Naive thymus-derived CD4-positive, alpha-beta T cell (primary cell): ENCODE results near the gene ARHGAP23. TPM values are rescaled to one million over a fixed set of nuclear protein-coding genes. Genes with fewer than 3 reads are reported as not detected.
A peak's percentile ranks its signal among the peaks of the same experiment; 100 is the strongest.

Experiments used
- ATAC-seq: fragments of 150-1000 bp; cut with Tn5 transposase; 2 replicates; pipeline ENCODE4 v1.10.0; 2021; ENCODE audit warnings: mild to moderate bottlenecking, moderate library complexity
- CTCF ChIA-PET: fragments of 350-600 bp; sonication (Branson Sonifier 250); formaldehyde crosslinking; loops from one replicate; lab custom pipeline; 2021; ENCODE audit warnings: antibody characterized with exemption; lab: Charles Lee
- POLR2A ChIA-PET: fragments of 350-600 bp; sonication (Branson Sonifier 250); formaldehyde crosslinking; loops from one replicate; lab custom pipeline; 2021; ENCODE audit warnings: antibody characterized with exemption, inconsistent platforms; lab: Charles Lee
- DNase-seq, 9 donors: peaks; one replicate each; pipeline versions ENCODE4 v3.0.0 to v3.0.0-alpha.2; 2020 to 2022; ENCODE audit warnings: mixed read lengths in 1 of 9
- H3K27ac ChIP-seq: one replicate; pipeline ENCODE4 v1.7.0; 2013; ENCODE audit warnings: mild to moderate bottlenecking, low read depth, low read length, moderate library complexity
- H3K27me3 ChIP-seq, 2 donors: one replicate each; pipeline ENCODE4 v1.7.0; 2013; ENCODE audit warnings: low read length in 2 of 2, mild to moderate bottlenecking in 2 of 2, moderate library complexity in 2 of 2; ENCODE audit not compliant: control insufficient read depth in 2 of 2, insufficient read depth in 2 of 2
- H3K36me3 ChIP-seq, 3 experiments: 1 replicate in 2 of 3; 2 replicates in 1 of 3; pipeline ENCODE4 v1.7.0; 2013; ENCODE audit warnings: low read length in 3 of 3, mild to moderate bottlenecking in 3 of 3, moderate library complexity in 1 of 3; ENCODE audit not compliant: insufficient read depth in 3 of 3, control insufficient read depth in 2 of 3
- H3K4me1 ChIP-seq, 2 donors: one replicate each; pipeline ENCODE4 v1.7.0; 2013; ENCODE audit warnings: low read length in 2 of 2, mild to moderate bottlenecking in 2 of 2, moderate library complexity in 1 of 2; ENCODE audit not compliant: control insufficient read depth in 2 of 2, insufficient read depth in 2 of 2
- H3K4me3 ChIP-seq: 2 replicates; pipeline ENCODE4 v1.7.0; 2013; ENCODE audit warnings: mild to moderate bottlenecking, low read length
- H3K9me3 ChIP-seq, 3 experiments: 1 replicate in 2 of 3; 2 replicates in 1 of 3; pipeline ENCODE4 v1.7.0; 2013; ENCODE audit warnings: low read length in 3 of 3; ENCODE audit not compliant: control insufficient read depth in 2 of 3
- H3K27ac Mint-ChIP-seq, 9 donors: one replicate each; pipeline ENCODE4 v1.8.0; 2020 to 2022; ENCODE audit warnings: mixed read lengths in 9 of 9, mild to moderate bottlenecking in 8 of 9, moderate library complexity in 5 of 9, inconsistent platforms in 2 of 9
- H3K27me3 Mint-ChIP-seq, 5 donors: one replicate each; pipeline ENCODE4 v1.8.0; 2021 to 2022; ENCODE audit warnings: mixed read lengths in 5 of 5, mild to moderate bottlenecking in 1 of 5
- H3K36me3 Mint-ChIP-seq, 5 donors: one replicate each; pipeline ENCODE4 v1.8.0; 2020 to 2022; ENCODE audit warnings: mixed read lengths in 5 of 5, mild to moderate bottlenecking in 3 of 5, inconsistent platforms in 1 of 5
- H3K4me1 Mint-ChIP-seq, 7 donors: one replicate each; pipeline ENCODE4 v1.8.0; 2020 to 2022; ENCODE audit warnings: mixed read lengths in 7 of 7, mild to moderate bottlenecking in 3 of 7, inconsistent platforms in 1 of 7
- H3K4me3 Mint-ChIP-seq, 10 donors: one replicate each; pipeline ENCODE4 v1.8.0; 2020 to 2022; ENCODE audit warnings: mild to moderate bottlenecking in 10 of 10, mixed read lengths in 10 of 10, moderate library complexity in 6 of 10, inconsistent platforms in 2 of 10
- H3K9me3 Mint-ChIP-seq, 11 donors: one replicate each; pipeline ENCODE4 v1.8.0; 2020 to 2022; ENCODE audit warnings: mixed read lengths in 11 of 11, mild to moderate bottlenecking in 4 of 11, inconsistent platforms in 1 of 11, moderate library complexity in 1 of 11
- intact Hi-C, 2 donors: fragments of 100-400 bp; cut with micrococcal nuclease; formaldehyde crosslinking; loops; one replicate each; pipeline ENCODE4 v1.15.1; 2023
- polyA plus RNA-seq, 2 donors: library from polyadenylated mRNA; unstranded; fragments of 300-500 nt; fragmentation: Illumina TruSeq; gene quantifications; one replicate each; pipeline ENCODE4 v1.2.3, GENCODE V29; 2021
- total RNA-seq, 6 experiments: library from RNA in 5 of 6; stranded (reverse) in 5 of 6; gene quantifications; 1 replicate in 5 of 6; 2 replicates in 1 of 6; pipeline ENCODE4 v1.2.3 and lab custom pipeline; 2021 to 2026

The ARHGAP23 gene
- total and polyA plus RNA-seq, 7 experiments from 2014 or later, result 0.24 to 1.3 (median 0.34) TPM; not detected in 4

GRCh38 chr17:38550661-38551060 is 122.4 kb downstream of the ARHGAP23 start:
- Histone ChIP-seq H3K27ac (no peak overlapping the region), H3K4me1 (no peaks in the 10 kb centered on the region), H3K4me3 (no peak overlapping the region), H3K27me3 (no peaks in the 10 kb centered on the region), H3K36me3 (no peaks in the 10 kb centered on the region), H3K9me3 (no peaks in the 10 kb centered on the region)
- H3K27me3 Mint-ChIP-seq, result peaks cover 0 to 15% (median 8%) of the 10 kb centered on the region in 5 donors
- H3K4me1 Mint-ChIP-seq, result no peaks in the 10 kb centered on the region
- H3K36me3 Mint-ChIP-seq, result no peaks in the 10 kb centered on the region
- ChIA-PET POLR2A (no interaction called here), CTCF (interaction anchor here (0.6 kb wide), 1 partner anchor 127 kb away, joined by 3 read pairs; no protein-coding TSS in a partner anchor)
- intact Hi-C loops, result no loop called here
- ATAC-seq, result no peak
- H3K27ac Mint-ChIP-seq, result no peak overlapping the region
- H3K4me3 Mint-ChIP-seq, result no peak overlapping the region
- H3K9me3 Mint-ChIP-seq, result no peaks in the 10 kb centered on the region
- DNase-seq, result no peak

DNA sequence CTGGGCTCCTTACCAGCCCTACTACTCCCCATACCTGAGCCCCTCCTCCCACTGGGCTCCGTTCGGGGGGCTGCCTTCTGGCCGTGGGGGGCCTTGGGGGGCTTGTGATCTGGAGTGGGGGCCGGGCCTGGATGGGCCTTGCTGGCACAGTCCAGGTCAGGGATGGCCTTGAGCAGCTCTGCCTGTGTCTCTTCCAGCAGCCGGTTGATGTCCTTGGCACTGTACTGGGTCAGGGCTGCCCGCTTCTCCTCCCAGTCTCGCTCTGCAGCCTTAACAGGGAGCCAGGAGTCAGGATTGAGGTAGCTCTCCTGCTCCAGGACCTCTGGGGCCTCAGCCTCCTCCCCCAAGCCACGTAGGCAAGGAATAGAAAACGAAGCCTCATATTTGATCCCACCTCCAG is 122.9 kb downstream of the ARHGAP23 start:
- Mint-ChIP-seq H3K36me3 (no peaks in the 10 kb centered on the region), H3K27me3 (peaks cover 0 to 17% (median 8%) of the 10 kb centered on the region in 5 donors), H3K9me3 (no peaks in the 10 kb centered on the region), H3K4me3 (no peak overlapping the region), H3K4me1 (no peaks in the 10 kb centered on the region), H3K27ac (no peak overlapping the region)
- H3K9me3 ChIP-seq, result no peaks in the 10 kb centered on the region
- ChIA-PET POLR2A (no interaction called here), CTCF (no interaction called here)
- H3K36me3 ChIP-seq, result no peaks in the 10 kb centered on the region
- DNase-seq, result no peak
- ATAC-seq, result no peak
- intact Hi-C loops, result no loop called here
- no peak overlapping the region for H3K4me3 ChIP-seq
- H3K4me1 ChIP-seq, result no peaks in the 10 kb centered on the region
- H3K27ac ChIP-seq, result no peak overlapping the region
- H3K27me3 ChIP-seq, result no peaks in the 10 kb centered on the region

DNA sequence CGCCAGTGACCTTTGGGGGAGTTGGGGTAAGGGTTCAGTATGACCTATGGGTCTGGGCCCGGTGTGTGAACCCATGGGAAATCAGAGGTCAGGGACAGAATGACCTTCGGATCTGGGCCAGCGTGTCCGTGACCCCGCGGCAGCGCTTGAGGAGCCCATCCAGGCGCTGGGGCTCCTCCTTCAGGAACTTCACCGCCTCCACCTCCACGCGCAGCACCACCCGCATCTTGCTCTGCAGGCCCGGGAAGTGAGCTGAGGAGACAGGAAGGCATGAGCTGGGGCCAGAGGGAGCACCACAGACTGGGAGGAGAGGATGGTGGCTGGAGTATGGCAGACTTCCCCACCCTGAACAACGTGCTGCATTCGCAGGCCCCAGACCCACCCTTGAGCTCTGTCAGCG is 124.1 kb downstream of the ARHGAP23 start:
- ChIA-PET CTCF (no interaction called here), POLR2A (no interaction called here)
- H3K9me3 Mint-ChIP-seq, result no peaks in the 10 kb centered on the region
- peaks cover 0 to 28% (median 0%) of the 10 kb centered on the region in 5 donors for H3K27me3 Mint-ChIP-seq
- Histone ChIP-seq H3K4me3 (no peak overlapping the region), H3K27ac (no peak overlapping the region), H3K36me3 (no peaks in the 10 kb centered on the region), H3K27me3 (no peaks in the 10 kb centered on the region), H3K9me3 (no peaks in the 10 kb centered on the region), H3K4me1 (no peaks in the 10 kb centered on the region)
- ATAC-seq, result no peak
- no peak for DNase-seq
- intact Hi-C loops, result no loop called here
- H3K4me1 Mint-ChIP-seq, result no peaks in the 10 kb centered on the region
- no peaks in the 10 kb centered on the region for H3K36me3 Mint-ChIP-seq
- H3K4me3 Mint-ChIP-seq, result no peak overlapping the region
- no peak overlapping the region for H3K27ac Mint-ChIP-seq

DNA sequence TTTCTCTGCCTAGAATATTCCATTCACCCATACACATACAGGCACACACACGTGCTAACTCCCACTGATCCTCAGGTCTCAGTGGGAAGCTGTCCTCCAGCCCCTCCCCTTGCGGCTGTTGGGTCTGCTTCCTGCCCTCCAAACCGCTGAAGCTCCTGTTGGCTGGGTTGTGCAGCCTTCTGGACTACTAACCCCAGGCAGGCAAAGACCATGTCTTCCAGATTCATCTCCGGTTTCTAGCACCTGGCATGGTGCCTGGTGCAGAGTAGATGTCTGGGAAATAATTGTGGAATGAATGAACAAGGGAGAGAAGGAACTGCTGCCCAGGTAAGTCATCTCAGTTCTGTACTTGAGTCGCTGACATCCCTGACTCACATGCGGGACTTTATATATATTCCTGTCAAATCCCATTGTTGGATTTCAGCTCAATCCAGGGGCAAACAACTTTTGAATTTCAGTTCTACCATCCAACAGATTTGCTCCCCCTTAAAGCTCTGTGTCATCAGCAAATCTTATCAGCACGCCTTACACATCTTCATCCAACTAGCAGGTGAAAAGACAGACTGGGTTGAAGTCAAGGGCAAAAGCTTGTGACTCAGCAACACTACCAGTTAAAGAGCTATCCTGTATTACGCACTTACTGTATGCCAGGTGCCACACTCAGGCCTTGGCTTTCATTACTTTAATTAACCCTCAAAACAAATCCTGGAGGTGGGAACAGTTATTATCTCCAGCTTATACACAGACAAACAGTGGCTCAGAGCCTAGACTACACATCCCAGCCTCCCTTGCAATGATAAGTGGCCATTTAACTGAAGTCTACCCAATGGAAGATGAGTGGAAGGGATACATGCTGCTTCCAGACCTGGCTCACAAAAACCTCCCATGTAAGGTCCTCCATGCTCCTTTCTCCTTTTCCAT is 126.4 kb downstream of the ARHGAP23 start:
- Histone ChIP-seq H3K9me3 (no peaks in the 10 kb centered on the region), H3K36me3 (no peaks in the 10 kb centered on the region), H3K27ac (no peak overlapping the region), H3K4me1 (peaks cover 0 to 8% of the 10 kb centered on the region in 2 donors), H3K27me3 (no peaks in the 10 kb centered on the region), H3K4me3 (no peak overlapping the region)
- peaks cover 0 to 39% (median 0%) of the 10 kb centered on the region in 5 donors for H3K27me3 Mint-ChIP-seq
- ChIA-PET POLR2A (no interaction called here), CTCF (interaction anchor here (0.6 to 2.2 kb wide), 6 partner anchors 28 to 652 kb away, joined by 3 to 11 read pairs (median 4); no protein-coding TSS in a partner anchor)
- H3K36me3 Mint-ChIP-seq, result no peaks in the 10 kb centered on the region
- H3K9me3 Mint-ChIP-seq, result no peaks in the 10 kb centered on the region
- no peak overlapping the region for H3K27ac Mint-ChIP-seq
- intact Hi-C loops, result loop anchor here in 1 of 2 donors (5.0 kb wide), 1 partner anchor 53 kb away; the partner anchor contains the start of gene SRCIN1
- ATAC-seq, result no peak
- DNase-seq, result no peak
- H3K4me1 Mint-ChIP-seq, result peaks cover 9 to 17% (median 11%) of the 10 kb centered on the region in 7 donors
- no peak overlapping the region for H3K4me3 Mint-ChIP-seq

DNA sequence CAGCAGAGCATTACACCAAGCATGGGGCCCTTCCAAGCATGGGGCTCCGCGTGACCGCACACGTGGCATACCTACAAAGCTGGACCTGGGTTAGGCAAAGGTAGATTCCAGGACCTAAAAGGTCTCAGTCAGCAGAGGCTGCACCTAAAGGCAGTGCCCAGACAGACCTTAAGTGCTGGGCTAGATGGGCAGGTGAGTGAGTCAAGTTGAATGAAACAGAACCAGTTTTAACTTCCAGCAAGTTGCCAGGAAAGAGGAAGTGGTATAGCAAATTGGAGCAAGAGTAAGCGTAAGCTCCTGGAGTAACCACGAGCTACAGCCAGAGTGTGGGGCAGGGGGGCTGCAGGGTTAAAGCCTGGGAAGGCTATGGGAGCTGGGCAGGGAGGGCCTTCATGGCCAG is 128.0 kb downstream of the ARHGAP23 start:
- Histone ChIP-seq H3K9me3 (no peaks in the 10 kb centered on the region), H3K27me3 (peaks cover 4 to 9% of the 10 kb centered on the region in 2 donors), H3K36me3 (no peaks in the 10 kb centered on the region), H3K4me3 (no peak overlapping the region), H3K4me1 (peaks cover 0 to 21% of the 10 kb centered on the region in 2 donors), H3K27ac (no peak overlapping the region)
- Mint-ChIP-seq H3K4me3 (peak overlapping the region in 3 of 10 donors; percentile 12 to 47 (median 33)), H3K4me1 (peaks cover 16 to 26% (median 24%) of the 10 kb centered on the region in 7 donors), H3K36me3 (no peaks in the 10 kb centered on the region), H3K9me3 (no peaks in the 10 kb centered on the region), H3K27me3 (peaks cover 7 to 55% (median 8%) of the 10 kb centered on the region in 5 donors), H3K27ac (no peak overlapping the region)
- ChIA-PET POLR2A (no interaction called here), CTCF (interaction anchor here (1.1 to 2.2 kb wide), 4 partner anchors 26 to 146 kb away, joined by 3 to 11 read pairs (median 4); no protein-coding TSS in a partner anchor)
- intact Hi-C loops, result loop anchor here in 1 of 2 donors (5.0 kb wide), 1 partner anchor 51 kb away; the partner anchor contains the start of gene SRCIN1
- ATAC-seq (no peak), DNase-seq (no peak)

GRCh38 chr17:38557396-38557795 is 129.1 kb downstream of the ARHGAP23 start:
- no peaks in the 10 kb centered on the region for H3K36me3 Mint-ChIP-seq
- ATAC-seq (no peak), DNase-seq (no peak)
- Histone ChIP-seq H3K4me3 (no peak overlapping the region), H3K27ac (no peak overlapping the region), H3K9me3 (no peaks in the 10 kb centered on the region), H3K27me3 (peaks cover 6 to 13% of the 10 kb centered on the region in 2 donors), H3K36me3 (no peaks in the 10 kb centered on the region), H3K4me1 (peaks cover 0 to 23% of the 10 kb centered on the region in 2 donors)
- peak overlapping the region in 8 of 10 donors; percentile 8 to 100 (median 80) for H3K4me3 Mint-ChIP-seq
- no peak overlapping the region for H3K27ac Mint-ChIP-seq
- peaks cover 16 to 29% (median 25%) of the 10 kb centered on the region in 7 donors for H3K4me1 Mint-ChIP-seq
- ChIA-PET CTCF (interaction anchor here (0.8 to 4.3 kb wide), 11 partner anchors 14 to 180 kb away, joined by 3 to 62 read pairs (median 4); partner anchors contain the start of gene EPOP), POLR2A (interaction anchor here (1.1 kb wide), 1 partner anchor 173 kb away, joined by 4 read pairs; no protein-coding TSS in a partner anchor)
- peaks cover 10 to 60% (median 12%) of the 10 kb centered on the region in 5 donors for H3K27me3 Mint-ChIP-seq
- intact Hi-C loops, result loop anchor here in 1 of 2 donors (5.0 kb wide), 1 partner anchor 50 kb away; the partner anchor contains the start of gene SRCIN1
- no peaks in the 10 kb centered on the region for H3K9me3 Mint-ChIP-seq
